ENCODE measurements around the gene CCL20. TPM values are rescaled to one million over a fixed set of nuclear protein-coding genes. Genes with fewer than 3 reads are reported as not detected.

Gene CCL20
- not detected in 2 replicates for total RNA-seq

DNA sequence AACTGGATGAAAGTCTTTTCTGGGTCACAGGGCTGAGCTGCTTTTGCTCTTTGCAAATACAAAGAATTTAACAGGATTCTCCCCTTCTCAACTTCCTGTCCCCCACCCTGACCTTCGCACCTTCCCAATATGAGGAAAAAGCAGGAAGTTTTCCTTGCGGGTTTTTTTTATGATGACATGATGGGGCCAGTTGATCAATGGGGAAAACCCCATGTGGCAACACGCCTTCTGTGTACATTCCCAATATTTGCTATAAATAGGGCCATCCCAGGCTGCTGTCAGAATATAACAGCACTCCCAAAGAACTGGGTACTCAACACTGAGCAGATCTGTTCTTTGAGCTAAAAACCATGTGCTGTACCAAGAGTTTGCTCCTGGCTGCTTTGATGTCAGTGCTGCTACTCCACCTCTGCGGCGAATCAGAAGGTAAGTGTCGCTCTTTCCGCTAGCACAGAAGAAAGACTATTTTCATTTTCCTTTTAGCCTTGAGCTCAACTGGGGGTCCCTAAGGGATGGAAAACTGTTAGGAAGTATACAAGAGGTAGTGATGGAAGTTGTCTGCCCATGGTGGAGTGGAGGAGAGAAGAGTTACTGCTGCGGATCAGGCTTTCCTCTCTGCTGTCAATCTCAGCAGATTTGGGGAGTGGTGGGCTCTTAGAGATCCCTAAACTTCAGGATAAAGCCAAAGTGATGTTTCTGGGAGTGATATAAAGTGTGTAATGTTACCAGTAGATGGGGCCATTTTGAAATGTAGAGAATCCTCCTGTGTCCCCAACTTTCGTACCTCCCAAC, at the start of gene CCL20:
TSS of gene CCL20 (plus strand) at position 281 of the 792 bp plus-strand sequence. CDS start at position 351, 70 bp downstream.
- ATAC-seq (ENCODE audit: low read depth) (no peak), DNase-seq (no peak)
- Mint-ChIP-seq H3K4me3 (no peak within 1 kb of the TSS), H3K4me1 (no peaks in the 10 kb centered on the region), H3K27ac (no peak within 1 kb of the TSS), H3K36me3 (ENCODE audit: low read depth) (no peaks in the 10 kb centered on the region), H3K9me3 (no peaks in the 10 kb centered on the region), H3K27me3 (peaks cover 22% of the 10 kb centered on the region)
- CTCF ChIA-PET, result no interaction called here
- intact Hi-C loops (cut with micrococcal nuclease), result no loop called here
- POLR2A ChIA-PET, result no interaction called here
- TF ChIP-seq, protein P1, sequence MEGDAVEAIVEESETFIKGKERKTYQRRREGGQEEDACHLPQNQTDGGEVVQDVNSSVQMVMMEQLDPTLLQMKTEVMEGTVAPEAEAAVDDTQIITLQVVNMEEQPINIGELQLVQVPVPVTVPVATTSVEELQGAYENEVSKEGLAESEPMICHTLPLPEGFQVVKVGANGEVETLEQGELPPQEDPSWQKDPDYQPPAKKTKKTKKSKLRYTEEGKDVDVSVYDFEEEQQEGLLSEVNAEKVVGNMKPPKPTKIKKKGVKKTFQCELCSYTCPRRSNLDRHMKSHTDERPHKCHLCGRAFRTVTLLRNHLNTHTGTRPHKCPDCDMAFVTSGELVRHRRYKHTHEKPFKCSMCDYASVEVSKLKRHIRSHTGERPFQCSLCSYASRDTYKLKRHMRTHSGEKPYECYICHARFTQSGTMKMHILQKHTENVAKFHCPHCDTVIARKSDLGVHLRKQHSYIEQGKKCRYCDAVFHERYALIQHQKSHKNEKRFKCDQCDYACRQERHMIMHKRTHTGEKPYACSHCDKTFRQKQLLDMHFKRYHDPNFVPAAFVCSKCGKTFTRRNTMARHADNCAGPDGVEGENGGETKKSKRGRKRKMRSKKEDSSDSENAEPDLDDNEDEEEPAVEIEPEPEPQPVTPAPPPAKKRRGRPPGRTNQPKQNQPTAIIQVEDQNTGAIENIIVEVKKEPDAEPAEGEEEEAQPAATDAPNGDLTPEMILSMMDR (IDR thresholded peaks at IDR 0.05), result no peak

- no peak overlapping the region for H3K27ac Mint-ChIP-seq
- ChIA-PET CTCF (interaction anchor here (0.7 to 3.4 kb wide), 37 partner anchors 10 to 733 kb away, joined by 3 to 39 read pairs (median 4); no protein-coding TSS in a partner anchor), POLR2A (interaction anchor here (0.6 kb wide), 1 partner anchor 26 kb away, joined by 3 read pairs; no protein-coding TSS in a partner anchor)
- H3K4me3 Mint-ChIP-seq, result no peak overlapping the region
- H3K4me1 Mint-ChIP-seq, result no peaks in the 10 kb centered on the region
- peaks cover 2% of the 10 kb centered on the region for H3K27me3 Mint-ChIP-seq
- DNase-seq (no peak), ATAC-seq (ENCODE audit: low read depth) (no peak)
- no peaks in the 10 kb centered on the region for H3K9me3 Mint-ChIP-seq
- intact Hi-C loops (cut with micrococcal nuclease), result loop anchor here (1.0 to 10.0 kb wide), 8 partner anchors 108 to 731 kb away; partner anchors contain the start of gene AGFG1
- TF ChIP-seq, protein P1 (IDR thresholded peaks at IDR 0.05), result no peak
- no peaks in the 10 kb centered on the region for H3K36me3 Mint-ChIP-seq (ENCODE audit: low read depth)
Measured at GRCh38 chr2:227765788-227766372, 47.8 kb upstream of the CCL20 start.

- H3K4me3 Mint-ChIP-seq, result no peak overlapping the region
- intact Hi-C loops (cut with micrococcal nuclease), result loop anchor here (1.0 to 10.0 kb wide), 8 partner anchors 108 to 732 kb away; partner anchors contain the start of gene AGFG1
- TF ChIP-seq, protein P1 (IDR thresholded peaks at IDR 0.05), result peak; percentile 68
- ATAC-seq (ENCODE audit: low read depth) (peak; percentile 90), DNase-seq (peak; percentile 40)
- H3K27ac Mint-ChIP-seq, result no peak overlapping the region
- H3K9me3 Mint-ChIP-seq, result no peaks in the 10 kb centered on the region
- no peaks in the 10 kb centered on the region for H3K4me1 Mint-ChIP-seq
- H3K27me3 Mint-ChIP-seq, result peaks cover 2% of the 10 kb centered on the region
- ChIA-PET POLR2A (no interaction called here), CTCF (interaction anchor here (0.7 to 3.4 kb wide), 36 partner anchors 11 to 643 kb away, joined by 3 to 39 read pairs (median 4); no protein-coding TSS in a partner anchor)
- no peaks in the 10 kb centered on the region for H3K36me3 Mint-ChIP-seq (ENCODE audit: low read depth)
Measured at GRCh38 chr2:227766373-227766883, 47.2 kb upstream of the CCL20 start.

GRCh38 chr2:227767830-227768229, 45.8 kb upstream of the CCL20 start:
- POLR2A ChIA-PET, result no interaction called here

More at GRCh38 chr2:227767830-227768229, 45.8 kb upstream of the CCL20 start:
- Mint-ChIP-seq H3K4me1 (no peaks in the 10 kb centered on the region), H3K9me3 (no peaks in the 10 kb centered on the region), H3K36me3 (ENCODE audit: low read depth) (no peaks in the 10 kb centered on the region), H3K27ac (no peak overlapping the region), H3K4me3 (no peak overlapping the region), H3K27me3 (peaks cover 2% of the 10 kb centered on the region)
- CTCF ChIA-PET, result no interaction called here
- ATAC-seq (ENCODE audit: low read depth) (no peak), DNase-seq (no peak)
- TF ChIP-seq, protein P1 (IDR thresholded peaks at IDR 0.05), result no peak
- intact Hi-C loops (cut with micrococcal nuclease), result loop anchor here (2.0 to 10.0 kb wide), 2 partner anchors 295 to 733 kb away; partner anchors contain the start of gene AGFG1

Data from activated B cell treated with CpG ODN at 0.5 μM for 24 hours (primary cell).